NCI-H2107 (cell line): Measurements from ENCODE around the gene SCN5A.
A peak's percentile ranks its signal among the peaks of the same experiment; 100 is the strongest.

Source experiments
- DNase-seq: peaks from one replicate; lab custom pipeline; 2025; lab: John Stamatoyannopoulos, UW

Gene SCN5A

GRCh38 chr3:38649500-38650247, at the start of gene SCN5A:
Gene SCN5A (minus strand): TSS chr3:38649687. CDS start chr3:38633307, 16,380 bp downstream.
- DNase-seq = no peak

- DNase-seq = no peak
These were observed 49.3 kb upstream of the SCN5A start for GRCh38 chr3:38698760-38699159.

- DNase-seq = no peak
These were observed 48.6 kb upstream of the SCN5A start for GRCh38 chr3:38698061-38698460.

DNA sequence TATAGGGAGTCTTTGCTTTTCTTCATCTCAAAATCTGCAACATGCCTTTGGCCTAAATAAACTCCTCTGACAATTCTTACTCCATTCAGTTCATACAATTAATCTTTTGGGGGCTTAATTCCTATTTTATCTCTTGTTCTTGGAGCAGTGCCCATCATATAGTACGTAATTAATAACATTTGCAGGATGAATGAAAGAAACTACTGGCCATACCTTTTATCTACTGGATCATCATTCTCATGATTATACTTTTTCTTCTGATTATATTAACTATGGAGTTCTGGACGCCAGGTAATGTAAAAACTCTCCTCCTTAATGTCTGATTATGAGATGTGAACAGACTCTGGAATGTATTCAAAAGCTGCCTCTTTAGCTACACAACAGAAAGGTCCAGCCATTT, 46.5 kb upstream of the SCN5A start:
- no peak for DNase-seq

DNA sequence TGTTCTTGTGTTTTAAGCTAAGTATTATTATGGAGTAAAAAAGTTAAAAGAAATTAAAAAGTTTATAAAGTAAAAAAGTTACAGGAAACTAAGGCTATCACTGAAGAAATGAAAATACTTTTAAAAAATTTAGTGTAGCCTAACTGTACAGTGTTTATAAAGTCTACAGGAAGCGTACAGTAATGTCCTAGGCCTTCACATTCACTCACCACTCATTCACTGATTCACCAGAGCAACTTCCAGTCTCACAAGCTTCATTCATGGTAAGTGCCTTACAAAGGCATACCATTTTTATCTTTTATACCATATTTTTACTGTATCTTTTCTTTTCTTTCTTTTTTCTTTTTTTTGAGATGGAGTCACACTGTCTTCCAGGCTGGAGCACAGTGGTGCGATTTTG, 40.7 kb upstream of the SCN5A start:
- no peak for DNase-seq

DNA sequence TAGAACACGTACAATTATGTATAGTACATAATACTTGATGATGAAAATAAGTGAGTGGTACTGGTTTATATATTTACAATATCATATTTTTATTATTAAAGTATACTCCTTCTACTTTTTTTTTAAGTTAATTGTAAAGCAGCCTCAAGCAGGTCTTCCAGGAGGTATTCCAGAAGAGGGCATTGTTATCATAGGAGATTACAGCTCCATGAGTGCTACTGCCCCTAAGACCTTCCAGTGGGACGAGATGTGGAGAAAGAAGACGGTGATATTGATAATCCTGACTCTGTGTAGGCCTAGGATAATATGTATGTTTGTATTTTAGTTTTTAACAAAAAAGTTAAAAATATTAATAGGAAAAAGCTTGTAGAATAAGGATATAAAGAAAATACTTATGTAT, 40.3 kb upstream of the SCN5A start:
- no peak for DNase-seq

DNA sequence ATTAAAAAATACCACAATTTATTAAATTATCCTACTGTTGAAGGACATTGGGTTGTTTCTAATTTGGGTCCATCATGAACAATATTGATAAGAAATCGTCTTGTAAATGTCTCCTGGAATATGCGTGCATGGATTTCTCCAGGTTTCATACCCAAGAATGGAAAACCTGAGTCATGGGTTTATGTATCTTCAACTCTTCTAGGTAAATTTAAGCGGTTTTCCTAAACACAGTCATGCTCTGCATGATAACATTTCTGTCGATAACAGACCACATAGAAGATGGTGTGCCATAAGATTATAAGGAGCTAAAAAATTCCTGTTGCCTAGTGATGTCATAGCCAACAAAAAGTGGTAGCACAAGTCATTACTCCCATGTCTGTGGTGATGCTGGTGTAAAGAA, 39.9 kb upstream of the SCN5A start:
- no peak for DNase-seq

DNA sequence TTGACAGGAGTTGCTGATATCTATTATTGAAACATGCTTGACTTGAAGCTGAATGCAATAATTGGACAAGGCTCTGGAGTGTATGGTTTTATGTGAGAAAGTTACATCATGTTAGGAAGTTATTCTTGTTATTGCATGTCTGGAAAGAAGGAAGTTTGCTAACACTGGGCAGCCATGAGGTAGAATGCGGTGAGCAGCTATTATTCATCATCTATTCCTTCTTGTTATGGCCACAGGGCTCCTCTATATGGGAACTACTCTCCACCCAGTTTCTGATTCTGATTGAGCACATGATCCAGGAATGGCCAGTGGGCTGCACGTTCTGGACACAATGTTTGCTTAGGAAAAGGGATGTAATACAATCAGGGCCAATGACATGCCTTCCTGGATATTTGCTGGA, 37.8 kb upstream of the SCN5A start:
- no peak for DNase-seq

DNA sequence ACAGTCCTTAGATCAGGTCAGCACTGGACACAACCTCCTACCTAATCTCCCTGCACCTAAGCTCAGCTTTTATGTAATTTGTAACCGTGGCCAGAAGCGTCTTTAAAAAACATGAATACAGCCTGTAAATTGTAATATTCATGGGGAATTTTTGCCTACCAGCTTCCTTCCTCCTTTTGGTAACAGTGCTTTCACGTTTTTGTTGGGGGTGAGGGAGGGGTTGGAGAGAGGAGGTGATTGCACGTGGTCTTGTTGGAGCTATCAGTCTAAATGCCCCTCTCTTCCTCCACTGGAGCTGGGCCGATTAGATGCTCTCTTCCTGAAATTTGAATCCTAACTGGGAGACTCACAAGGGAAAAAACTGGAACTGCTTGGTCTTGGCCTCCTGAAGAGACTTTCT, 35.1 kb upstream of the SCN5A start:
- DNase-seq = no peak

DNA sequence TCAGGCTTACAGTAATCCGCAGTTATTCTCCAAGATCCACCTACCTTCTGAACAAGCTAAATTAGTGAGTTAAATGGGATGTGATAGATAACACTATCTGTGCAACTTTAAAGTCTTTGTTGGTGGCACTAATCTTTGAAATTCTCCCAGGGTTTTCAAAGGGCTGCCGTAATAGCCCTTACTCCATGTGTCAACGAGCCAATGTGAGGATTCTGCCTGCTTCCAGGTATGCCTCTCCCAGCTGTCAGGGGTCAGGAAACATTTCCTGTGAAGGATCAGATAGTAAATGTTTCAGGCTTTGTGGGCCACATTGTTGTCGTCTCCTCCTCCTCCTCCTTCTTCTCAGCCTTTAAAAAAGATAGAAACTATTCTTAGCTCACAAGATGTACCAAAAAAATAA, 20.2 kb upstream of the SCN5A start:
- no peak for DNase-seq

GRCh38 chr3:38662544-38662943, 13.1 kb upstream of the SCN5A start:
- DNase-seq = no peak

- no peak for DNase-seq
These were observed 9.4 kb upstream of the SCN5A start for GRCh38 chr3:38658841-38659240.

DNA sequence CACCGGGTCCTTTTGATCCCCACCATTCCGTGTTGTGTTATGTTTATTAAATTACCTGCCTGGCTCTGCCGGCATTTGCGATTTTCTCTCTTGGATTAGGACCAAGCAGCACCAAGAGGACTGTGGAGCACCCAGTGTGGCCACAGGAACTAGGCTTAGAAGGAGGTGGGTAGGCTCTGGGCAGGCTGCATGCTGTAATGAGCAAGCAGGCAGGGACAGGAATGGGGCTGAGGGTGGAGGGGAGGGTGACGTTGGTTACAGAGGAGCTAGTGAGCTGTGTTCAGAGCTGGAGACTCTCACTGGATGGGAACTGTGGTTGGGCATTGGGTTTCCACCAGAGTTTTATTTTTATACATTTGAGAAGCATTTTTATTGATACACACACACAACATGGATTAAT, 7.9 kb upstream of the SCN5A start:
- DNase-seq = no peak

- no peak for DNase-seq
These were observed 6.3 kb upstream of the SCN5A start for GRCh38 chr3:38655708-38656300.

GRCh38 chr3:38653685-38654537, 4.4 kb upstream of the SCN5A start:
- no peak for DNase-seq

DNA sequence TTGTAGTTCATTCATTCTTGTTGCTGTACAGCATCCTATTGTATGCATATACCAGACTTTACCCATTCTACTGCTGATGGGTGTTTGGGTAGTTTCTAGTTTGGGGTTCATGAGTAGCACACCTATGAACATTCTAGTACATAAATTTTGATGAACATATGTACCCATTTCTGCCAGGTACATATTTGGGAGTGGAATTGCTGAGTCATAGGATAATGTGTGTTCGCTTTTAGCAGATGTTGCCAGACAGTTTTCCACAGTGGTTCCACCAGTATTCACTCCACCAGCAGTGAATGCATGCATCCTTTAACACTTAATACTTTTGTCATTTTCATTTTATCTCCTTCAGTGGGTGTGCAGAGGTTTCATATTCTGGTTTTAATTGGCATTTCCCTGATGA, 3.4 kb upstream of the SCN5A start:
- no peak for DNase-seq

DNA sequence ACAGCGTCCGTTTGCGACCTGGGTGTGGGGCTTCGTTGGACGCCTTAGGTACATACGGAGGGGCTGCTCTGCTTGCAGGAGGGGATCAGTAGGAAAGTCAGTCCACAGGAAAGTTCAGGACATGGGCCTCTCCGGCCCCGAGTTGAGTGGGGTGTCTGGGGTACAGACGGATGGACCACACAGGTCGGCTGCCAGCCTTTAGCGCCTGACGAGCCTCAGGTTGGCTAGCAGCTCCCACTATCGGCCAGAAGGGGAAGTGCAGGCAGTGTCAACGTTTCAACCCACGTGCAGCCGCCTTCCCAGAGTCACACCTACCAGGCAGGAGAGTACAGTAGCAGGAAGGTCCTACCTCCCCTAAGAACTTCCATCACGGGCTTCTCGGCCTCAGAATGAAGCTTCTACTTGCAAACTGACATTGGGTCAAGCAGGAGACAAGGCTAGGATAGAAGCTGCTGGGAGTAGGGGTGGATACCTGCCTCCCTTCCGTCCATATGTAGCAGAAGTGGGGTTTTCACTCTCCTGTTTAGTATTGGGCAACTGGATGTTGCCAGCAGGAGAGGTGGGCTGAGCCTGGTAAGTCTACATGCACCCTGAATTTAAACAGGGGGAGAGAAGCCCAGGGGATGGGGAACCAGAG, 1.8 kb upstream of the SCN5A start:
- peak; percentile 29 for DNase-seq

DNA sequence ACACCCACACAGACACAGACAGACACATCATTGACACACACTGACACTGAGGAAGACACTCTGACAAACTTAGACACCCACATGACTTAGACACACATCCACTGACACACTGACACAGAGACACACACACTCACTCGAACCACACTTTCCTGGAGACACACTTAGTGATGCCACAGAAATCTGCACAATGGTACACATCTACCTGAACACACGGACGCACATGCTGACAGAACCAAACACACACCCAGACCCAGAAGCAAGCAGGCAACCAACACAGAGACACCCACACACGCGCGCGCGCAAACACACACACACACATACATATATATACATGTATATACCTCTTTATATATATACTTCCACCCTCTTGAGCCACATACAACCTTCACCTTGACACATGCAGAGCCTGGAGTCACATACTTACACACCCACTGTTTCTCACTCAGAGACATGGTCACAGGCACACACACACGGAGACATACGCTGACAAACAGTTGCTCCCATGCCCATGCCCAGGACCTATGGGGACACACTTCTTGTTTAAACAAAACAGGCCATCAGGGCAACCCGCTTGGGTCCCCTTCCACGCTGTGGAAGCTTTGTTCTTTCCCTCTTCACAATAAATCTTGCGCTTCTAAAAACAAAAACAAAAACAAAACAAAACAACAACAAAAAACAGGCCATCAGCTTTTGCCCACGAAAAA, 913 bp upstream of the SCN5A start:
- DNase-seq = no peak

GRCh38 chr3:38648659-38649499, 608 bp downstream of the SCN5A start:
- no peak for DNase-seq

GRCh38 chr3:38648024-38648658, 1.3 kb downstream of the SCN5A start:
- no peak for DNase-seq
